Activated CD8-positive, alpha-beta memory T cell treated with anti-CD3 and anti-CD28 coated beads, Interleukin-2, amount 10 ng/mL, durations not matched to agents 7 days and 5 days (primary cell): ENCODE measurements around the gene LCE3A. TPM values are rescaled to one million over a fixed set of nuclear protein-coding genes. Genes with fewer than 3 reads are reported as not detected.
A peak's percentile ranks its signal among the peaks of the same experiment; 100 is the strongest.
"Not testable (repeated sequence)": the region's sequence is repeated elsewhere in the genome, so short reads cannot be mapped to it uniquely, and the experiment has no call there.

ENCODE experiments used
- ATAC-seq: fragments of 150-1000 bp; cut with Tn5 transposase; one replicate; pipeline ENCODE4 v1.10.0; 2021; ENCODE audit warnings: moderate library complexity
- CTCF ChIA-PET: fragments of 350-600 bp; sonication (Branson Sonifier 250); formaldehyde crosslinking; loops from one replicate; lab custom pipeline; 2021; ENCODE audit warnings: antibody characterized with exemption; lab: Charles Lee
- DNase-seq: peaks from one replicate; pipeline ENCODE4 v3.0.0-alpha.2; 2020
- H3K27ac Mint-ChIP-seq: one replicate; pipeline ENCODE4 v1.8.0; 2021; ENCODE audit warnings: mild to moderate bottlenecking, mixed read lengths
- H3K27me3 Mint-ChIP-seq: one replicate; pipeline ENCODE4 v1.8.0; 2021; ENCODE audit warnings: mixed read lengths
- H3K36me3 Mint-ChIP-seq: one replicate; pipeline ENCODE4 v1.8.0; 2021; ENCODE audit warnings: mild to moderate bottlenecking, mixed read lengths
- H3K4me1 Mint-ChIP-seq: one replicate; pipeline ENCODE4 v1.8.0; 2021; ENCODE audit warnings: mixed read lengths
- H3K4me3 Mint-ChIP-seq: one replicate; pipeline ENCODE4 v1.8.0; 2021; ENCODE audit warnings: mild to moderate bottlenecking, moderate library complexity, mixed read lengths
- H3K9me3 Mint-ChIP-seq: one replicate; pipeline ENCODE4 v1.8.0; 2022; ENCODE audit warnings: low read depth, mixed read lengths
- total RNA-seq, 2 experiments: library from RNA; stranded (reverse); gene quantifications; one replicate each; pipeline ENCODE4 v1.2.3, GENCODE V29; 2021

The LCE3A gene
- total RNA-seq, 2 experiments from 2014 or later, result not detected

GRCh38 chr1:152623203-152623844 lies 421 bp upstream of the LCE3A start:
- CTCF ChIA-PET, result interaction anchor here (2.2 kb wide), 1 partner anchor 45 kb away, joined by 8 read pairs; no protein-coding TSS in a partner anchor
- Mint-ChIP-seq H3K27me3 (peaks cover 19% of the 10 kb centered on the region), H3K27ac (no peak overlapping the region), H3K9me3 (peaks cover 4% of the 10 kb centered on the region), H3K4me1 (peaks cover 7% of the 10 kb centered on the region), H3K36me3 (no peaks in the 10 kb centered on the region), H3K4me3 (no peak overlapping the region)
- DNase-seq (peak; percentile 41), ATAC-seq (peak; percentile 61)

- peaks cover 7% of the 10 kb centered on the region for H3K4me1 Mint-ChIP-seq
- no peak overlapping the region for H3K4me3 Mint-ChIP-seq
- peaks cover 19% of the 10 kb centered on the region for H3K27me3 Mint-ChIP-seq
- ATAC-seq, result no peak
- H3K27ac Mint-ChIP-seq, result no peak overlapping the region
- H3K36me3 Mint-ChIP-seq, result no peaks in the 10 kb centered on the region
- DNase-seq, result no peak
- CTCF ChIA-PET, result no interaction called here
- peaks cover 4% of the 10 kb centered on the region for H3K9me3 Mint-ChIP-seq
Observed at GRCh38 chr1:152621993-152622392, 910 bp downstream of the LCE3A start.

- CTCF ChIA-PET, result no interaction called here
- ATAC-seq (no peak), DNase-seq (no peak)
- H3K4me3 Mint-ChIP-seq, result no peak within 1 kb of the TSS
- no peak within 1 kb of the TSS for H3K27ac Mint-ChIP-seq
- H3K27me3 Mint-ChIP-seq, result no peaks in the 10 kb centered on the region
- no peaks in the 10 kb centered on the region for H3K36me3 Mint-ChIP-seq
- peaks cover 2% of the 10 kb centered on the region for H3K9me3 Mint-ChIP-seq
- H3K4me1 Mint-ChIP-seq, result no peaks in the 10 kb centered on the region
Observed at GRCh38 chr1:152613511-152613910, 9.4 kb downstream of the LCE3A start, which contains the start of gene LCE3B. Gene LCE3B, plus strand, starts transcription at chr1:152613811. Its CDS starts 0 bp downstream, at chr1:152613811.

- H3K36me3 Mint-ChIP-seq, result no peaks in the 10 kb centered on the region
- no peaks in the 10 kb centered on the region for H3K4me1 Mint-ChIP-seq
- H3K9me3 Mint-ChIP-seq, result no peaks in the 10 kb centered on the region
- H3K4me3 Mint-ChIP-seq, result no peak within 1 kb of the TSS
- H3K27me3 Mint-ChIP-seq, result peaks cover 3% of the 10 kb centered on the region
- no peak within 1 kb of the TSS for H3K27ac Mint-ChIP-seq
- ATAC-seq (no peak), DNase-seq (no peak)
- CTCF ChIA-PET, result no interaction called here
Observed at GRCh38 chr1:152599934-152600333, 23.0 kb downstream of the LCE3A start, which contains the start of gene LCE3C. Gene LCE3C, plus strand, starts transcription at chr1:152600234. Its CDS starts 498 bp downstream, at chr1:152600732.

GRCh38 chr1:152596986-152597385 lies 25.9 kb downstream of the LCE3A start:
- peaks cover 2% of the 10 kb centered on the region for H3K27me3 Mint-ChIP-seq
- CTCF ChIA-PET, result no interaction called here
- DNase-seq (no peak), ATAC-seq (no peak)
- H3K4me1 Mint-ChIP-seq, result no peaks in the 10 kb centered on the region
- H3K9me3 Mint-ChIP-seq, result no peaks in the 10 kb centered on the region
- no peak overlapping the region for H3K4me3 Mint-ChIP-seq
- H3K36me3 Mint-ChIP-seq, result no peaks in the 10 kb centered on the region
- H3K27ac Mint-ChIP-seq, result no peak overlapping the region

GRCh38 chr1:152585586-152585985 lies 37.3 kb downstream of the LCE3A start:
- Mint-ChIP-seq H3K4me3 (no peak overlapping the region), H3K9me3 (no peaks in the 10 kb centered on the region), H3K27ac (no peak overlapping the region), H3K4me1 (no peaks in the 10 kb centered on the region), H3K27me3 (peaks cover 20% of the 10 kb centered on the region), H3K36me3 (no peaks in the 10 kb centered on the region)
- ATAC-seq (no peak), DNase-seq (no peak)
- CTCF ChIA-PET, result no interaction called here

GRCh38 chr1:152582647-152583046 lies 40.3 kb downstream of the LCE3A start:
- Mint-ChIP-seq H3K9me3 (no peaks in the 10 kb centered on the region), H3K4me1 (peaks cover 15% of the 10 kb centered on the region), H3K36me3 (no peaks in the 10 kb centered on the region), H3K27me3 (peaks cover 34% of the 10 kb centered on the region), H3K27ac (no peak overlapping the region), H3K4me3 (no peak overlapping the region)
- CTCF ChIA-PET, result no interaction called here
- DNase-seq (no peak), ATAC-seq (no peak)

GRCh38 chr1:152580433-152580832 lies 42.5 kb downstream of the LCE3A start, which contains the start of gene LCE3D:
Gene LCE3D, minus strand, starts transcription at chr1:152580516. Its CDS starts 580 bp downstream, at chr1:152579936.
- DNase-seq (no peak), ATAC-seq (no peak)
- Mint-ChIP-seq H3K4me3 (no peak within 1 kb of the TSS), H3K36me3 (peaks cover 2% of the 10 kb centered on the region), H3K27ac (no peak within 1 kb of the TSS), H3K9me3 (no peaks in the 10 kb centered on the region), H3K4me1 (peaks cover 26% of the 10 kb centered on the region), H3K27me3 (peaks cover 33% of the 10 kb centered on the region)
- CTCF ChIA-PET, result no interaction called here

GRCh38 chr1:152579526-152579925 lies 43.4 kb downstream of the LCE3A start:
- H3K36me3 Mint-ChIP-seq, ATAC-seq, DNase-seq, H3K27ac Mint-ChIP-seq, H3K9me3 Mint-ChIP-seq, H3K4me3 Mint-ChIP-seq: not testable (repeated sequence)
- peaks cover 26% of the 10 kb centered on the region for H3K4me1 Mint-ChIP-seq
- CTCF ChIA-PET, result interaction anchor here (1.4 to 2.7 kb wide), 2 partner anchors 44 to 397 kb away, joined by 3 to 8 read pairs; partner anchors contain the start of gene LCE3A
- peaks cover 39% of the 10 kb centered on the region for H3K27me3 Mint-ChIP-seq

- ATAC-seq (peak; percentile 91), DNase-seq (peak; percentile 70)
- no peak overlapping the region for H3K4me3 Mint-ChIP-seq
- H3K4me1 Mint-ChIP-seq, result peaks cover 26% of the 10 kb centered on the region
- H3K9me3 Mint-ChIP-seq, result no peaks in the 10 kb centered on the region
- peaks cover 45% of the 10 kb centered on the region for H3K27me3 Mint-ChIP-seq
- no peak overlapping the region for H3K27ac Mint-ChIP-seq
- CTCF ChIA-PET, result interaction anchor here (2.7 kb wide), 1 partner anchor 46 kb away, joined by 8 read pairs; the partner anchor contains the start of gene LCE3A
- H3K36me3 Mint-ChIP-seq, result peaks cover 2% of the 10 kb centered on the region
Observed at GRCh38 chr1:152577168-152577567, 45.7 kb downstream of the LCE3A start.

Other genes with a start within 250 kb of the LCE3A start
- not detected for gene CRNN, start 208.8 kb downstream of the LCE3A start, total RNA-seq
- gene LCE5A, start 112.3 kb downstream of the LCE3A start, total RNA-seq, result not detected
- not detected for gene CRCT1, start 108.6 kb downstream of the LCE3A start, total RNA-seq
- not detected for gene LCE3E, start 56.3 kb downstream of the LCE3A start, total RNA-seq
- gene LCE3D, start 42.6 kb downstream of the LCE3A start, total RNA-seq, result not detected
- not detected for gene LCE3C, start 22.9 kb downstream of the LCE3A start, total RNA-seq
- gene LCE3B, start 9.3 kb downstream of the LCE3A start, total RNA-seq, result not detected
- gene LCE2D, start 40.3 kb upstream of the LCE3A start, total RNA-seq, result not detected
- gene LCE2C, start 52.2 kb upstream of the LCE3A start, total RNA-seq, result not detected
- not detected for gene LCE2B, start 63.0 kb upstream of the LCE3A start, total RNA-seq
- not detected for gene LCE2A, start 75.2 kb upstream of the LCE3A start, total RNA-seq
- gene LCE4A, start 85.1 kb upstream of the LCE3A start, total RNA-seq, result not detected
- gene KPRP, start 134.9 kb upstream of the LCE3A start, total RNA-seq, result not detected
- not detected for gene LCE1F, start 152.0 kb upstream of the LCE3A start, total RNA-seq
- gene LCE1E, start 163.2 kb upstream of the LCE3A start, total RNA-seq, result not detected
- not detected for gene LCE1D, start 173.6 kb upstream of the LCE3A start, total RNA-seq
- gene LCE1C, start 183.5 kb upstream of the LCE3A start, total RNA-seq, result not detected
- gene LCE1B, start 188.9 kb upstream of the LCE3A start, total RNA-seq, result not detected
- gene LCE1A, start 204.4 kb upstream of the LCE3A start, total RNA-seq, result not detected
- gene LCE6A, start 219.8 kb upstream of the LCE3A start, total RNA-seq, result not detected
- not detected for gene LCE7A, start 236.9 kb upstream of the LCE3A start, total RNA-seq